ENCODE results near the gene TRIM46. TPM values are rescaled to one million over a fixed set of nuclear protein-coding genes. Genes with fewer than 3 reads are reported as not detected.

Gene TRIM46
- polyA plus RNA-seq, 2 of the 4 experiments (the other 2 are of a cell fraction) = 1.1 to 2.8 TPM

GRCh38 chr1:155206891-155207805 is 33.5 kb downstream of the TRIM46 start:
- no peak for TF ChIP-seq HMGXB4 (CRISPR knock-in tag; IDR thresholded peaks at IDR 0.05; ENCODE audit: borderline replicate concordance)
- TF ChIP-seq MAX (IDR thresholded peaks at IDR 0.05) = 0 out of 2 replicates have a peak, but pooled peaks have one; percentile 40
- TF ChIP-seq HOXB13 (CRISPR knock-in tag; IDR thresholded peaks at IDR 0.05; ENCODE audit: low read depth) = no peak
- TF ChIP-seq POLR2AphosphoS2 (conservative IDR thresholded peaks at IDR 0.05; ENCODE audit: low read length) = no peak
- no peak for TF ChIP-seq GATA3 (IDR thresholded peaks at IDR 0.05; ENCODE audit: borderline replicate concordance)
- TF ChIP-seq BHLHE40 (IDR thresholded peaks at IDR 0.05; ENCODE audit: low read depth, low read length) = no peak
- TF ChIP-seq CHD4 (IDR thresholded peaks at IDR 0.05; ENCODE audit: borderline replicate concordance) = no peak
- TF ChIP-seq HOXB5 (CRISPR knock-in tag; IDR thresholded peaks at IDR 0.05) = no peak
- TF ChIP-seq MYC (IDR thresholded peaks at IDR 0.05; ENCODE audit: borderline replicate concordance, low read length) = no peak
- no peak for TF ChIP-seq RARB (CRISPR knock-in tag; IDR thresholded peaks at IDR 0.05)
- no peak for TF ChIP-seq BCL3 (IDR thresholded peaks at IDR 0.05)
- no peak for TF ChIP-seq CBX2 (IDR thresholded peaks at IDR 0.05; ENCODE audit: borderline replicate concordance, low read depth)
- no peak for TF ChIP-seq JUNB (IDR thresholded peaks at IDR 0.05)
- peak; percentile 84 for TF ChIP-seq CTCF (IDR thresholded peaks at IDR 0.05)
- no peak for TF ChIP-seq CHD2 (IDR thresholded peaks at IDR 0.05; ENCODE audit: low read length, partially characterized antibody)
- no peak for TF ChIP-seq HDAC2 (IDR thresholded peaks at IDR 0.05)
- peak; percentile 83 for TF ChIP-seq SMC3 (IDR thresholded peaks at IDR 0.05)
- TF ChIP-seq USF2 (IDR thresholded peaks at IDR 0.05) = no peak
- no peak for TF ChIP-seq HES2 (IDR thresholded peaks at IDR 0.05)
- TF ChIP-seq KDM1A (IDR thresholded peaks at IDR 0.05; ENCODE audit: low read depth) = no peak
- no peak for TF ChIP-seq HEYL (CRISPR knock-in tag; IDR thresholded peaks at IDR 0.05)
- TF ChIP-seq NFE2L2 (conservative IDR thresholded peaks at IDR 0.05; ENCODE audit: low read length) = no peak
- peak; percentile 66 to 75 for TF ChIP-seq RAD21 (conservative IDR thresholded peaks at IDR 0.05 in 1 of 2, IDR thresholded peaks at IDR 0.05 in 1 of 2)
- TF ChIP-seq POLR2A (IDR thresholded peaks at IDR 0.05; ENCODE audit: low read length) = no peak

More at GRCh38 chr1:155206891-155207805, 33.5 kb downstream of the TRIM46 start:
- Histone ChIP-seq H3K4me1 (peaks cover 23% of the 10 kb centered on the region), H3K4me2 (peak overlapping the region; percentile 98), H3K27ac (peak overlapping the region; percentile 50 to 99), H3K4me3 (no peak overlapping the region), H3K9me3 (no peaks in the 10 kb centered on the region)
- ChIA-PET POLR2A (interaction anchor here (0.5 to 3.2 kb wide), 4 partner anchors 13 to 441 kb away, joined by 4 to 40 read pairs (median 10); partner anchors contain the start of gene KRTCAP2), CTCF (interaction anchor here (0.6 to 11.7 kb wide), 26 partner anchors 8 to 1549 kb away, joined by 3 to 102 read pairs (median 5); partner anchors contain the start of genes KRTCAP2 and SNAPIN)
- ATAC-seq = peak; percentile 62 to 69
- WGBS (ENCODE audit: missing lambda C conversion rate) = 22% methylated on average over 9 of the region's 13 CpGs
- no peak for FAIRE-seq
- peak; percentile 82 to 84 for DNase-seq (ENCODE audit: low read depth in 1 of 2, low spot score in 1 of 2)
